Skeletal muscle satellite cell (primary cell): ENCODE measurements around the gene CSRP1. TPM values are rescaled to one million over a fixed set of nuclear protein-coding genes. Genes with fewer than 3 reads are reported as not detected.
"Not testable (repeated sequence)": the region's sequence is repeated elsewhere in the genome, so short reads cannot be mapped to it uniquely, and the experiment has no call there.

ENCODE experiments used
- H3K27me3 ChIP-seq: 2 replicates; pipeline ENCODE4 v1.7.0; 2013; ENCODE audit warnings: low read length; ENCODE audit not compliant: control insufficient read depth, insufficient read depth
- H3K36me3 ChIP-seq: 2 replicates; pipeline ENCODE4 v1.7.0; 2013; ENCODE audit warnings: mild to moderate bottlenecking, control low read depth, low read length; ENCODE audit not compliant: insufficient read depth
- H3K4me1 ChIP-seq: 2 replicates; pipeline ENCODE4 v1.7.0; 2013; ENCODE audit warnings: low read length; ENCODE audit not compliant: control insufficient read depth, insufficient read depth
- H3K4me2 ChIP-seq: 2 replicates; pipeline ENCODE4 v1.7.0; 2013; ENCODE audit warnings: mild to moderate bottlenecking, low read length
- H3K4me3 ChIP-seq: 2 replicates; pipeline ENCODE4 v1.7.0; 2013; ENCODE audit warnings: low read length
- H3K9ac ChIP-seq: 2 replicates; pipeline ENCODE4 v1.7.0; 2013; ENCODE audit warnings: mild to moderate bottlenecking, low read depth, low read length, moderate library complexity
- H3K9me3 ChIP-seq: replicated peaks from 2 replicates; pipeline ENCODE4 v1.7.0; 2013; ENCODE audit warnings: mild to moderate bottlenecking, control low read depth, low read length
- total RNA-seq: library from RNA; depleted of rRNA; stranded (reverse); fragments of >200 nt; gene quantifications from 2 replicates; pipeline ENCODE4 v1.2.3, GENCODE V29; 2012; rRNA removed

CSRP1 gene
- 169 and 175 TPM in 2 replicates for total RNA-seq

DNA sequence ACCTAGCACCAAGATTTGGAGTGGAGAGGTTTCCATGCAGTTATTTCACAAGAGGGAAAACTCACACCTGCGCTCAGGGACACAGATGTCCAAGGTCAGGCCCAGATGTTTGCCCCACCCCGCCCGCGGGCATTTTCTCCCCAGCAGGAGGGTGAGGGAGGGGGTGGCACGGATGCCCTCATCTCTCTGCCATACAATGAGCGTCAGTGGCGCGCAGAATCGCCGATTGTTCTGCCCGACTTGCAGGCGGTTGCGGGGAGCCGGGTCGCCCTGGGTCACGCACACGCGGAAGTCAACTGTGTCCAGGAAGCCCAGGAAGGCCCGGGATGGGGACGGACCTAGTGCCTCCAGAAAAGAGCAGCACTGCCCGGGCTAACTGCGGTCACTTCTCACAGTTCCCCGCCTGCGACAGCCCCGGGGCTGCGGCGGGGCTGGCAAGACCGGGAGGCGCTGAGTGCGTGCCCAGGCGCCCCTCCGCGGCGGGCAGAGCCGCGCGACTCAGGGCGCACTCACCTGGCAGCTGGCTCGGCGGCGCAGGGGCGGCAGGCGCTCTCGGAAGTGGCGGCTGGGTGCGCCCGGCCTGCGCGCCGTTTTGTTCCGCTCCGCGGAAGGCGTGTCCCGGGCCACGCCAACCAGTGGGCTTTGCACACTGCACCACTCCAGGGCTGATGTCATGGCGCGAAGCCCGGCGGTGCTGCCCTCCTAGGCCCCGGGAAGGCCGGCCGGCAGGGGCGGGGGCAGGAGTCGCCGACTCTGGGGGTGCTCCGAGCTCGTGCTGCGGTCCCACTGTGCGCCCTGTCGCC lies at the start of gene CSRP1:
Gene CSRP1 (minus strand): TSS at position 567 of the 803 bp plus-strand sequence. CDS start 10,820 bp downstream, outside the sequence.
- peak within 1 kb of the TSS; percentile 95 for H3K4me3 ChIP-seq
- H3K4me1 ChIP-seq, result peaks cover 57% of the 10 kb centered on the region
- H3K9ac ChIP-seq, result peak within 1 kb of the TSS; percentile 99

GRCh38 chr1:201555593-201555945 lies 48.6 kb upstream of the CSRP1 start:
- no peaks in the 10 kb centered on the region for H3K27me3 ChIP-seq
- H3K9me3 ChIP-seq, result no peaks in the 10 kb centered on the region
- no peak overlapping the region for H3K4me2 ChIP-seq
- no peak overlapping the region for H3K9ac ChIP-seq
- H3K36me3 ChIP-seq, result no peaks in the 10 kb centered on the region
- H3K4me3 ChIP-seq, result no peak overlapping the region
- H3K4me1 ChIP-seq, result peaks cover 79% of the 10 kb centered on the region

More for the DNA sequence above, at the start of gene CSRP1:
- Histone ChIP-seq H3K9me3 (no peaks in the 10 kb centered on the region), H3K36me3 (peaks cover 6% of the 10 kb centered on the region), H3K4me2 (peak within 1 kb of the TSS; percentile 96), H3K27me3 (no peaks in the 10 kb centered on the region)

DNA sequence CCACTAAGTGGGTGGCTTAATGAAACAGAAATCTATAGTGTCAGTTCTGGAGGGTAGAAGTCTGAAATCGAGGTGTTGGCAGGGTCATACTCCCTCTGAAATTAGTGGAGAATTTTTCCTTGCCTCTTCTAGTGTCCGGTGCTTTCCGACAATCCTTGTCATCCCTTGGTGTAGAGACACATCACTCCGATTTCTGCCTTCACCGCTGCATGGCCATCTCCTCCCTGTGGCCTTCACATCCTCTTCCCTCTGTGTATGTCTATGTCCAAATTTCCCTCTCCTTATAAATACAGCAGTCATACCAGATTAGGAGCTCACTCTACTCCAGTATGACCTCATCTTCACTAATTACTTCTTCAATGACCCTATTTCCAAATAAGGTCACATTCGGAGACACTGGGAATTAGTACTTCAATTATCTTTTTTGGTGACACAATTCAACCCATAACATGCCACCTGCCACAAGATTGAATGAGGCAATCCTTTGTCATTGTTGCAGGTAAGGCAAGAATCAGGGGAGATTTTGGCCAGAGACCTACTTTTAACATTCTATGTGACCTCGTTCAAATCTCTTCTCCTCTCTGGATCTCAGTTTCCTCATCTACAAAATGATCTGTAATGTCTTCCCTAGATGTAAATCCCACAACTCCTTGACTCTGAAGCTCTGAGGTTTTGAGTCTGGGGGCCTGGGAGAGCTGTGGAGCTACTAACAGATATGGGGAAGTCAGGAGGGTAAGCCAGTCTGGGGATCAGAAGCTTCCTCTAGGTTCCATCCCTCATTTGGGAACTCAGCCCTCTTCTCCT lies 48.1 kb upstream of the CSRP1 start:
- H3K4me3 ChIP-seq, result no peak overlapping the region

GRCh38 chr1:201554190-201554600 lies 47.3 kb upstream of the CSRP1 start:
- no peaks in the 10 kb centered on the region for H3K9me3 ChIP-seq

More for the DNA sequence above, 48.1 kb upstream of the CSRP1 start:
- no peak overlapping the region for H3K9ac ChIP-seq
- H3K27me3 ChIP-seq, result no peaks in the 10 kb centered on the region
- H3K9me3 ChIP-seq, result no peaks in the 10 kb centered on the region
- H3K4me2 ChIP-seq, result no peak overlapping the region
- no peaks in the 10 kb centered on the region for H3K36me3 ChIP-seq
- peaks cover 73% of the 10 kb centered on the region for H3K4me1 ChIP-seq

DNA sequence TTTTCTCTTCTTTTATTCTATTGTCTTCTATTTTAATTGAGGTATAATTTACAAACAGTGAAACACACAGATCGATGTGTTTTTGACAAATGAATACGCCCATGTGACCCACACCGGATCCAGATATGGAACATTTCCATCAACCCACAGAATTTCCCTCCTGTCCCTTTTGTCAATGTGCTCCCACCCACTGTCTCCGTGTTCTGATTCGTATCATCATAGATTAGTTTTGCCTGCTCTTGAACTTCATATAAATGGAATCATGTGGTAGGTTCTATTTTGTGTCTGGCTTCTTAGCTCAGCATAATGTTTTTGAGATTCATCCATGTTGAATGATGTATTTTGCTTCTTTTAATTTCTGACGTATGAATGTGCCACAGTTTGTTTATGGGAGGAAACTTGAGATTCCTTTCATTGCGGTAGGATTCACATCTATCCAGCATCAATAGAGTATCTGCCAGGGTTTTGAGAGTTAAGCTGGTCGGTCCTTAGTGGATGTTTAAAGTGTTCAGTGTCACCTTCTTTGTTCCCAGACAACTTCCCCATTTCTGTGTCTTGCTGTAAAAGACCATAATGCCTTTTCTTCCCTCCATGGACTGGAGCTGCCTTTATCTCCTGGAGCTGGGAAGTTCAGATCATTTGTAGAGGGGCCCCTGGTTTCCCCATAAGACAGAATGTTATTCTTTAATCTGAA lies 46.7 kb upstream of the CSRP1 start:
- Histone ChIP-seq H3K27me3 (no peaks in the 10 kb centered on the region), H3K4me1 (peaks cover 66% of the 10 kb centered on the region), H3K4me3 (no peak overlapping the region), H3K9me3 (no peaks in the 10 kb centered on the region), H3K9ac (peak overlapping the region; percentile 50), H3K4me2 (peak overlapping the region; percentile 34), H3K36me3 (no peaks in the 10 kb centered on the region)

More at GRCh38 chr1:201554190-201554600, 47.3 kb upstream of the CSRP1 start:
- H3K36me3 ChIP-seq, result no peaks in the 10 kb centered on the region
- H3K9ac ChIP-seq, result peak overlapping the region; percentile 50
- peaks cover 66% of the 10 kb centered on the region for H3K4me1 ChIP-seq
- peak overlapping the region; percentile 34 for H3K4me2 ChIP-seq
- H3K4me3 ChIP-seq, result no peak overlapping the region
- no peaks in the 10 kb centered on the region for H3K27me3 ChIP-seq

DNA sequence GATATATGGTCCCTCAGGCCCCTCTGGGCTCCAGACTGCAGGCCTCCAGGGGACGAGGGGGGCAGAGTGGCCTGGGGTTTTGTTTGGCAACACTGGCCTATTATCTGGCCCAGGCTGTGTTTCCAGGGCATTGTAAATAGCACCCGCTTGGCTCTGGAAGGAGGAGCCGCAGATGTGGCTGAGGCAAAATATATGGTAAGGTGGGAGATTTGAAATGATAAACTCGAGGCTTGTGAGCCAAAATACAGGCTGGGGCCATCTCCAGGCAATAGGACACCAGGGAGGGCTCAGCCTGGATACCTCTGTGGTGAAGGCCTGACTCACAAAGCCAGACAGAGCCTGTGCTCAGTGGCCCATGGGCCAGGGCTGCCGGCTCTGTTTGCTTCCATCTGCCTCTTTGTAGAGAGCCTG lies 46.0 kb upstream of the CSRP1 start:
- Histone ChIP-seq H3K4me3 (no peak overlapping the region), H3K4me2 (peak overlapping the region; percentile 34), H3K4me1 (peaks cover 66% of the 10 kb centered on the region), H3K27me3 (no peaks in the 10 kb centered on the region), H3K9me3 (no peaks in the 10 kb centered on the region), H3K9ac (peak overlapping the region; percentile 50), H3K36me3 (no peaks in the 10 kb centered on the region)

GRCh38 chr1:201551877-201552731 lies 45.2 kb upstream of the CSRP1 start:
- Histone ChIP-seq H3K4me2 (peak overlapping the region; percentile 61), H3K4me3 (peak overlapping the region; percentile 31), H3K9me3 (no peaks in the 10 kb centered on the region), H3K4me1 (peaks cover 58% of the 10 kb centered on the region), H3K36me3 (no peaks in the 10 kb centered on the region), H3K27me3 (no peaks in the 10 kb centered on the region), H3K9ac (peak overlapping the region; percentile 64)

- H3K9ac ChIP-seq, result no peak overlapping the region
- H3K4me3 ChIP-seq, result no peak overlapping the region
- H3K9me3 ChIP-seq, result no peaks in the 10 kb centered on the region
- no peak overlapping the region for H3K4me2 ChIP-seq
- no peaks in the 10 kb centered on the region for H3K27me3 ChIP-seq
- peaks cover 50% of the 10 kb centered on the region for H3K4me1 ChIP-seq
- no peaks in the 10 kb centered on the region for H3K36me3 ChIP-seq
These were observed 44.2 kb upstream of the CSRP1 start for GRCh38 chr1:201551096-201551495.

- not testable (repeated sequence) for H3K27me3 ChIP-seq, H3K4me2 ChIP-seq, H3K9ac ChIP-seq, H3K4me3 ChIP-seq, H3K9me3 ChIP-seq, H3K36me3 ChIP-seq
- H3K4me1 ChIP-seq, result peaks cover 47% of the 10 kb centered on the region
These were observed 42.6 kb upstream of the CSRP1 start for GRCh38 chr1:201549522-201549921.

GRCh38 chr1:201545851-201546492 lies 39.0 kb upstream of the CSRP1 start:
- Histone ChIP-seq H3K4me1 (peaks cover 48% of the 10 kb centered on the region), H3K9ac (no peak overlapping the region), H3K9me3 (no peaks in the 10 kb centered on the region)

More at GRCh38 chr1:201545851-201546492, 39.0 kb upstream of the CSRP1 start:
- Histone ChIP-seq H3K36me3 (no peaks in the 10 kb centered on the region), H3K4me3 (no peak overlapping the region), H3K4me2 (peak overlapping the region; percentile 3), H3K27me3 (no peaks in the 10 kb centered on the region)
